Keratinocyte (primary cell): ENCODE results near the gene HPCAL4.

ENCODE experiments used
- EZH2 ChIP-seq: IDR thresholded peaks from one replicate; pipeline ENCODE4 v1.6.1; 2012; ENCODE audit warnings: inconsistent platforms, mild to moderate bottlenecking, low read length, moderate library complexity
- TF ChIP-seq, protein P1 (sequence below), 3 experiments: IDR thresholded peaks in 1 of 3; conservative IDR thresholded peaks in 1 of 3; optimal IDR thresholded peaks in 1 of 3; 2 replicates in 2 of 3; 3 replicates in 1 of 3; pipeline versions ENCODE3 to v1.5.1; 2011; ENCODE audit warnings: low read length in 3 of 3, mild to moderate bottlenecking in 3 of 3, moderate library complexity in 2 of 3, control low read depth in 1 of 3, inconsistent platforms in 1 of 3; ENCODE audit not compliant: insufficient read depth in 2 of 3; ENCODE audit errors: extremely low read depth in 1 of 3

GRCh38 chr1:39688706-39689105 is 2.5 kb downstream of the HPCAL4 start:
- no peak for TF ChIP-seq EZH2
- TF ChIP-seq, protein P1, sequence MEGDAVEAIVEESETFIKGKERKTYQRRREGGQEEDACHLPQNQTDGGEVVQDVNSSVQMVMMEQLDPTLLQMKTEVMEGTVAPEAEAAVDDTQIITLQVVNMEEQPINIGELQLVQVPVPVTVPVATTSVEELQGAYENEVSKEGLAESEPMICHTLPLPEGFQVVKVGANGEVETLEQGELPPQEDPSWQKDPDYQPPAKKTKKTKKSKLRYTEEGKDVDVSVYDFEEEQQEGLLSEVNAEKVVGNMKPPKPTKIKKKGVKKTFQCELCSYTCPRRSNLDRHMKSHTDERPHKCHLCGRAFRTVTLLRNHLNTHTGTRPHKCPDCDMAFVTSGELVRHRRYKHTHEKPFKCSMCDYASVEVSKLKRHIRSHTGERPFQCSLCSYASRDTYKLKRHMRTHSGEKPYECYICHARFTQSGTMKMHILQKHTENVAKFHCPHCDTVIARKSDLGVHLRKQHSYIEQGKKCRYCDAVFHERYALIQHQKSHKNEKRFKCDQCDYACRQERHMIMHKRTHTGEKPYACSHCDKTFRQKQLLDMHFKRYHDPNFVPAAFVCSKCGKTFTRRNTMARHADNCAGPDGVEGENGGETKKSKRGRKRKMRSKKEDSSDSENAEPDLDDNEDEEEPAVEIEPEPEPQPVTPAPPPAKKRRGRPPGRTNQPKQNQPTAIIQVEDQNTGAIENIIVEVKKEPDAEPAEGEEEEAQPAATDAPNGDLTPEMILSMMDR (optimal IDR thresholded peaks at IDR 0.05 in 1 of 3, IDR thresholded peaks at IDR 0.05 in 1 of 3, conservative IDR thresholded peaks at IDR 0.05 in 1 of 3; ENCODE audit: extremely low read depth in 1 of 3, insufficient read depth in 2 of 3, low read length in 3 of 3) = no peak
